SHP77 (cell line): Measurements from ENCODE around the gene FBXO31.

ENCODE experiments used
- DNase-seq, 2 experiments: peaks; one replicate each; lab custom pipeline; 2025; lab: John Stamatoyannopoulos, UW

Gene FBXO31

DNA sequence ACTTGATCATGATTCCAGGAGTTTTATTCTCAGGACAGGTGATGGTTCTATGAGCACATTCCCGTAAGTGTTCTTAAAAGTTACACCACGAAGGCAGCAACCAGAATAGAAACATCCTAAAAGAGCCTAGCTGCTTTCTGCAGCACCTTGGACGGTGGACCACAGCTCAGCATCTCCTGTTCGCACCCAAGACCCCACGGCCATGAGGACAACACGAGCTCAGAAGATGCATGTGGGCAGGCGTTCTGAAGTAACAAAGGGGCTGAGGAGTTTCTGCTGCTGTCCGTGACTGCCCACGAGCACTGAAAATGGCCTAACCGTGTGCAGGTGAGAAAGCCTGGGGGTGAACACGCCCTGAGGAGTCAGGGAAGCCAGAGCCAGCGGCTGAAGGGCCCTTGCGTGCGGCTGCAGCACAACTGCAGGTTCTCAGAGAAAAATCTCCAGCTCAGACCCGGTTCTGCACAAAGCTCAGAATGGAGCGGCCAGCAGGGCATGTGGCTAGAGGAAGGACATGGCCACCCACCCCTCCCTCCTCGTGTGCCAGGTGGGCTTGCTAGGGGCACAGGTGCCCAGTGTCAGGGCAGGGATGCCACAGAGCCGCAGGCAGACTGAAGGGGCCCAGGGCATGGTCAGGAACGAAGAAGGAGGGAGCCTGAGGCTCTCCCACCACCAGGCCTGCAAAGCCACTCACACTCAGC is 55.6 kb downstream of the FBXO31 start:
- DNase-seq: no peak

- no peak for DNase-seq
Measured at GRCh38 chr16:87326151-87326571, 57.4 kb downstream of the FBXO31 start.

GRCh38 chr16:87325423-87325858 is 58.1 kb downstream of the FBXO31 start:
- DNase-seq: no peak

GRCh38 chr16:87324411-87325275 is 58.9 kb downstream of the FBXO31 start:
- DNase-seq: peak; percentile 23 to 33

- no peak for DNase-seq
Measured at GRCh38 chr16:87323727-87324410, 59.7 kb downstream of the FBXO31 start.

DNA sequence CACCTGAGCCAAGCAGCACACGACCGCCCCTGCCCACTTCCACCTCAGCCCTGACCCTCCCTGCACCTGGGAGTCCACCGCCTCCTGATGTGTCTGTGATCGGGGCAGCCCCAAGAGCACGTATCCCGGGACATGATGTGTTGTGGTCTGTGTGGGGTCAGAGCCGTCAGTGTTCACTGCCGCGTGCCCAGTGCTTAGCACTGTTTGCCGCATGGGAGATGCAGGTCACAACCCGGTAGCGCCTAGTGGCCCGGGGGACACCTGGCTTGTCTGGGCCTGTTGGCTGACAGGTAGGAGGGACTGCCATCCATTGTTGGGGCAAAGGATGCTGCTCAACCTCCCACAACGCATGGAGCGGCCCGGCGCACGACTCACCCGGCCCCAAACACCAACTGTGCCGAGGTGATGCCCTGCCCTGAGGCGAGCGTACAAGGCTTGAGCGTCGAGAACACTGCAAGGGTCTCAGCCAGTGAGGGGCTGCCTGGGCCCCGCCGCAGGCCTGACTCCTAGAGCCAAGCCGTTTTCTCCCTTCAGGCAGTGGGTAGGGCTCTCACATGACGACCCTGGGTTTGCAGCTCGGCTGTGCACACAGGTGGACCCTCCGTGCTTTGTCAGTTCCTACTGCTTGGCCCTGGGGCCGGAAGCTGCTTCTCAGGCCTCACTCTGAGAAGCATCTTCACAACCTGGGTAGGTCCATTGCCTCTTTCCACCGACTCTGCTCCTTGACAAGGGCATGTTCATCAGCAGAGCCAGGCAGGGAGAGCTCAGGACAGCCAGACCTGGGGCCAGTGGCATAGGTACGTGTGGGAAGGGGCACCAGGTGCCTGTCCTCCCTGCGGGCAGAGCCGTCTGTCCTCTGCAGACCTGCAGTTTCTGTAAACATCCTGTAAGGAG is 60.5 kb downstream of the FBXO31 start:
- no peak for DNase-seq

DNA sequence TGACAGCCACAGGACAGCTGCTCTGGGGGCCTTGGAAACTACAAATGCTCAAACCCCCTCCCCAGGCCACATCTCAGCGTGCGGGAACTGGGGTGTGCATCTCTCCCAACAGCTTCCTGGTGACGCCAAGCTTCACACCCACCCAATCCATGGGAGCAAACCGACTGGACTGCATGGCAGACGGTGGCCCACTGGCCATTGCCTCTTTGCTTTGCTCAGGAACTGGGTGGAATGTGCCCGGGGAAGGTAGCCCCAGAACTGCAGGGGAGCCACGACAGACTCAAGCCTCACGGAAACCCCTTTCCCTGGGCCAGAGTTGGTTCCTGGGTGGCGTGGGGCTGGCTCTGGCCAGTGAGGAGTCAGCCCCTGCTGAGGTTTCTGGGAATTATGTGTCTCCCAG is 61.2 kb downstream of the FBXO31 start:
- DNase-seq: no peak

DNA sequence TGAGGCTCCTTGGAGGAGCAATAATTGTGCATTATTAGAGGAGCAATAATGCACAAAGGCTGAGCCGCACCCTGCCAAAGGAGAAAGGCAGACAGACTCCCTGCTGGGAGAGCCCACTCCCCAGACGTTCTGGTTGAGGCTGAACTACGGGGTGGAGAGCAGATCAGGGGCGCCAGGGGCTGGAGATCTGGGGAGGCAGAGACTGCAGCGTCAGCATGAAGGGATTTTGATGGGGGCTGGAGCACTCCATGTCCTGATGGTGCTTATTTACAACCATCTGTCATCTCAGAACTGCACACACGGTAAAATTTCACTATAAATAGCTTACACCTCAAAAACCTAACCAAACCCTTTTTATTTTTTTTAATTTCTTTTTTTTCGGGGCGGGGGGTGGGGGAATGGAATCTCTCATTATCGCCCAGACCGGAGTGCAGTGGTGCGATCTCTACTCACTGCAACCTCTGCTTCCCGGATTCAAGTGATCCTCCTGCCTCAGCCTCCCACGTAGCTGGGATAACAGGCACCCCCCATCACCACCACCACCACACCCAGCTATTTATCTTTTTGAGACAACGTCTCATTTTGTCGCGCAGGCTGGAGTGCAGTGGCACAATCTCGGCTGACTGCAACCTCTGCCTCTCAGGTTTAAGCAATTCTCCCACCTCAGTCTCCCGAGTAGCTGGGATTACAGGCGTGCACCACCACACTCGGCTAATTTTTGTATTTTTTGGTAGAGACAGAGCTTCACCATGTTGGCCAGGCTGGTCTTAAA is 62.1 kb downstream of the FBXO31 start:
- DNase-seq: no peak

- no peak for DNase-seq
Measured at GRCh38 chr16:87320510-87321227, 62.9 kb downstream of the FBXO31 start.

GRCh38 chr16:87319997-87320491 is 63.5 kb downstream of the FBXO31 start:
- DNase-seq: no peak

DNA sequence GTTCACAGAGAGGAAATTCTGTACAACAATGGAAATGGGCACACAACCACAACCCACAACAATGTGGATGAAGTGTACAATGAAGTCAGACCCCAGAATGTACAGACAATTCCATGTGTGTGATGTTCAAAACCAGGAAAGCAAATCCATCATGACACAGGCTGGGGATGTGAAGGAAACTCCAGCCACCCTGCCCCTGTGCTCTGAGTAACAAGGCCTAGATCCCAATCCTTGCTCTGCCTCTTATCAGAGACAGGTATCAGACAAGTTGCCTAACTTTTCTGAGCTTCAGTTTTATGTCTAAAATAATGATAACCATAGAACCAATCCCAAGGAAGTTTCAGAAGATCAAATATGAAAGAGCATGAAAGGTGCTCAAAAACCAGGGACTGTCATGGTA is 64.6 kb downstream of the FBXO31 start:
- no peak for DNase-seq

DNA sequence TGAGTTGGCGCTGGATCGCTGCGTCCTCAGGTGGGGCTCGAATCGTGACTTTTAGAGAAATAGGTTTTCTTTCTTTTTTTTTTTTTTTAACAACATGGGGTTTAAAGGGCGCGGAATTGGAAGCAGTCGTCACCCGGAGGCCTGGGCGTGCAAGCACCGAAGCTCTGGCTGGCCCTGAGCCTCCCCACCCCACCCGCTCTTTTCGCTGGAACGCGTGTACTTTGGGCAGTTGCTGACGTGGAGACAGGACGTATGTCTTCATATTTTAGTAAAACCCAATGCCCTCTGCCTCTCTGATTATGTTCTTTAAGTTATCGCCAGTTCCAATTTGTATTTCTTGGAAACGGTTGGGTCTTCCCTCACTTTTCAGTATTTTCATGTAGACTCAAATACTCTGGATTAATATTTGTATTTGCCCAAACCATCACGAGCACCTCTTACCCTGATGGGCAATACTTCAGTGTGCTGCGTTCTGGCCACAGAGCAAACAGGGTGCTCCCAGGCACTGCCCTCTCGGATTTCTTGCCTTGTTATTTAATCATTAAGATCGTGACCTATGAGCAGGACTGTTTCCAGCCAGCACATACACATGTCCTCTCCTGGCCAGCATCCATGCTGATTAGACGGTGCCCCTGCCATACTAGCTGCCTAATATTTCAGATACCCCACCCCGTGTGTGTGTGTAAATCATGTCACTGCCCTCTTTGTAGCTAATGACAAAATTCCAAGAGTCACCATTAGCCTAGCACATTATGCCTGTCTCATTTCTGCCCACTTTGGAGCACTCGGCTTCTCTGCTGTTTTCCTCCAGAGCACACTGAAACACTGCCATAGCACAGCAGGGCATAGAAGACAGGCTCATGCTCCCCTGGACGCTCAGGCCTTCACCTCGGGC is 65.6 kb downstream of the FBXO31 start:
- peak in 1 of 2 experiments; percentile 55 for DNase-seq

- peak; percentile 97 for DNase-seq
Measured at GRCh38 chr16:87316923-87317749, 66.4 kb downstream of the FBXO31 start, which contains the start of gene C16orf95. TSS of gene C16orf95 (minus strand) at chr16:87317392. CDS start at chr16:87317242, 150 bp downstream.

- no peak for DNase-seq
Measured at GRCh38 chr16:87316450-87316922, 67.1 kb downstream of the FBXO31 start.

- DNase-seq: no peak
Measured at GRCh38 chr16:87314990-87315420, 68.6 kb downstream of the FBXO31 start.

DNA sequence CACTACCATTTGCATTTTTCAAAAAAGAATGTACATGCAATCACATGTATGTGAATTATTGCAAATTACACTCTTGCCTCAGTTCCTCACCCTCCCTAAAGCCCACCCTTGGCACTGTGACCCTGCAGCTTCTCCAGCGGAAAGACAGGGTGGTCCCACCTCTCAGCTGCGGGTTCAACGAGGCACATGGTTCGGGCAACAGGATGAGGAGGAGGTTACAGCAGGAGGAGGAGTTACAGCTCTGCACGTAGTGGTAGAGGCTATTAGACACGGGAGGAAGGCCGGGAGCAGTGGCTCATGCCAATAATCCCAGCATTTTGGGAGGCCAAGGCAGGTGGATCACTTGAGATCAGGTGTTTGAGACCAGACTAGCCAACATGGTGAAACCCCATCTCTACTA is 71.6 kb downstream of the FBXO31 start:
- DNase-seq: no peak

DNA sequence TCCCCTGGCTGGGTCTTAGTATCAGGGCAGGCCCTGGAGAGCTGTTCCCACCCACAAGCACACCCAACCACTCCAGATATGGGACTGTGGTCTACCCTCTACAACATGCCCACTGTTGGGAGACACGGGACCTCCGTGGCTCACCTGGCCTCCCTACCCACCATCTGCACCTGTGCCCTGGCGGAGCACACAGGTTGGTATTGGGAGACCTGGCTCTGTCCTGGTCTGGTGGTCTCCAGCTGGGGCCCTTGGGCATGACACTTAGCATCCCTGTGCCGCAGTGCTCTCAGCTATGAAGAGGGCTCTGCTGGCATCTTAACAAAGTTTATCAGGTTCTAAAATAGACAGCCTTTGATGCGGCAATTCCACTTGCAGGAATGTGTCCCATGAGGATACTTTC is 72.2 kb downstream of the FBXO31 start:
- no peak for DNase-seq

- DNase-seq: no peak
Measured at GRCh38 chr16:87310610-87311009, 73.0 kb downstream of the FBXO31 start.
